Measurements from ENCODE around the gene SBF2.
"Not testable (repeated sequence)": the region's sequence is repeated elsewhere in the genome, so short reads cannot be mapped to it uniquely, and the experiment has no call there.

SBF2 gene

DNA sequence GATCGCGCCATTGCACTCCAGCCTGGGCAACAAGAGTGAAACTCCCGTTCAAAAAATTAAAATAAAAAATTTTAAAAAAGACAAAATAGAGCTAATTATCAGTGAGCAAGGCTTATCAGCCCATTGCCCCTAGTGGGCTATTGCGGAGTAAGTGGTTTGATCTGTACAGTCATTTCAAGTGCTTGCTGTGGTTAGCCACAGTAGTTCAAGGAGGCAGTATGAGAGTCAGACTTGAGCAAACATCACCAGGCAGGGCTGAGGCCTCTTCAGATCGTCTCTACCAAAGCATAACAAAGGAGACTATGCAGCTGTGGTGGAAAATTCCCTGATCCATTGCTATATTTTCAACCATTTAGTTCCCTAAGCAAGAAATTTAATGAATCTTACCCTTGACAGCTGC, 4.3 kb upstream of the SBF2 start:
- peak; percentile 43 to 49 for DNase-seq

DNA sequence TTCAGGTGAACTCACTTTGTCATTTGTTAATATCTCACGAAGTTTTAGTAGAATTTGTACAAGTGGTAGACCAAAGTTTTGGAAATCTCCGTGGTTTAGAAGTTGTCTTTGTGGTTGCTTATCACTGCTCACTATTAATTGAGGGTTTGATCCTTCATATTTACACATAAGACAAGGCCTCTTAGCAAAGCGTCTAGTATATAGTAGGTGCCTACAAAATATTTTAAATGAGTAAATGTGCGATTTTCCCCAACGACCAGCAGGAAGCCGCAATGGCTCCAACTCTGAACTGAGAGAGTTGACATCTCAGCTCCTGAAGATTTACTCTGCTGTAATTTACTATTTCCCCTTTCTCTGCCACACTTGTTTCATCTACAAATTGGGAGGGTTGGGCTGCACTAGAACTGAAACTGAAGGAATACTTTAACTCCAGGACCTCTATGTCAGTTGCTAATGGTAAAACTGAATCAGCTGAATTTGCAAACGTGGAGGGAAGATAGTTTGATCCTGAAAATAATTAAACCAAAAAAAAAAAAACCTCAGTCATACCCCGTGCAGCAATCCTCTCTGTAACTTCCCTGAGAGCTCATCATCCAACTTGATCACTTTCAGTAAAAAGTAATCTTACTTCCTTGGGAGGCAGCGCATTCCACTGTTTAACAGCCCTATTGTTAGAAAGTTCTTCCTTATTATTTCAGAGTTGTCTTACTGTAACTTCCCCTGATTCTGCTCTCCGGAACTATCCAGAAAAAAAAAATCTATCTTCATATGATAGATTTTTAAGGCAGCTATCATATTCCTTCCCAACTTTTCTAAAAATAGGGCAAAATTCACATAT, 1.3 kb upstream of the SBF2 start:
- no peak for DNase-seq

DNA sequence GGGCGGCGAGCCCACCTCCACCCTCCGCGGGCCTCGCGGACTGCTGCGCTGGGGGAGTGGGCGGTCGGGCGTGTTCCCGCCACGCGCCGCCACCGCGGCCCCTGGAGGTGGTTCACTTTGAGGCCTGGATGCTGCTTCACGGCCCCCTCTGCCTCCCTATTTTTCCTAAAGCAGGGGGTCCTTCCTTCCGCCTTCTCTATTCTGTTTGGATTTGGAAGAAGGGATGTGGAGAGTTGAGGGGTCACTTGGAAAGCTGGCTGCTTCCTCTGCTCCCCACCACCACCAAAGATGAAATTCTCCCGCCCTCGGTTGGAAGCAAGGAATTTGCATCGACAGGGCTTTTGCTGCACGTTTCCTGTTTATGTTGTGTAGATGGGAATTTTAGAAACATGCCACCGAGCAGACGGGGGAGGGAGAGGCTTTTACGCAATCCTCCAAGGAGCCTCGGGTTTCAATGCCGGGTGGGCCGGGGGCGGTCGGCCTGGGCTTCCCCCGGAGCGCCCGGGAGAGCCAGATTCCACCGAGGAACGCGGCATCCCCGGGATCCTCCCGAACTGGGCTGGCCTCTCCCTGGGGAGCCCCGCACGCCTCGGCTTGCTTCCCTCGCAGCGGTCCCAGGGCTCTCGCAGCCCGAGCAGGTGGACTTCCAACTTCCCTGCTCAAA, 403 bp upstream of the SBF2 start:
- DNase-seq = no peak

DNA sequence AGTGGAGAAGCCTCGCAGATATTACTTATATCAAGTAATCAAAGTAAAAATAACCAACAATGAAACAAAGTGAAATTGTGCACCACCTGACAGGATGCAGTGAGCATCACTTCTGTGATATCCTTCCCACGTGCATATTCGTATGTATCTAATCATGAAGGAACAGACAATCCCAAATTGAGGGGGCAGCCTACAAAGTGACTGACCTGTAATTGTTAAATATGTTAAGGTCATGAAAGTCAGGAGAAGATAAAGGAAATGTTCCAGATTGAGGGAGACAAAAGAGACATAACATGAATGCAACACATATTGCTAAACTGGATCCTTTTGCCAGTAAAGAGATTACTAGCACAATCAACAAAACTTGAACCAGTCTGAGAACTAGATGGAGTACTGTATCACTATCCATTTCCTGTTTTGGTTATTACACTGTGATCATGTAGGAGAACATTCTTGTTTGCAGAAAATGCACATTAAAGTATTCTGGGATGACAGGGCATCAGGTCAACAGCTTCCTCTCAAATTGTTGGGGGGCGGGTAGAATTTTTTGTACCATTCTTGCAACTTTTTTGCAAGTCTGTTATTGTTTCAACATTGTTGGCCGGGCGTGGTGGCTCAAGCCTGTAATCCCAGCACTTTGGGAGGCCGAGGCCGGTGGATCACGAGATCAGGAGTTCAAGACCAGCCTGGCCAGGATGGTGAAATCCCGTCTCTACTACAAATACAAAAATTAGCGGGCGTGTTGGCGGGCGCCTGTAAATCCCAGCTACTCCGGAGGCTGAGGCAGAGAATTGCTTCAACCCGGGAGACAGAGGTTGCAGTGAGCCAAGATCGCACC, 2.0 kb downstream of the SBF2 start:
- DNase-seq = no peak

DNA sequence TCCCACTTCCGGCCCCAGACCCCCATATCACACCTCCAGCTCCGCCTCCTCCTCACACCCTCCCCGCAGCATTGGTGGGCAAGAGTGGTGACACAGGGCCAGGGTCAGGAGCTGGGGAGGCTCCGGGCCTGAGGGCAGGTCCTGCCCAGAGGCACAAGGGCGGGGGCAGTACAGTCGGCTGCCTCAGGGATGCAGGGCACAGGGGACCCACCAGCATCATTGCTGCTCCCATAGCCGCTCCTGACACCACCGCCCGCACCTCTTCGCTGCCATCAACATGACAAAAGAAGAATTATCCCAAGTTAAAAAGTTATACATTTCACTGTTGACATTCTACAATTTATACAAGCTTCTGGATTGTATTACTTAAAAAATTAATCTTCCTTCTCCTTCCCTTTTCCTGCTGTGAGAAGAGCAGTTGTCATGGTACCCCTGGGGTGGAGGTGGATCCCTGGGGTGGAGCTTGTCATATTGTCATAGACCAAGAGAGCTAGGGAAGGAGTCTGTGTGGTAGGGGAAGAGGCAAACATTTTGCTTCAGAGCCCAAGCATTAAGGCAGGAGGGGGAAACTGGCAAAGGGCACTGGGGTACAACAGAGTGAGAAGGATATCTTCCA, 4.1 kb downstream of the SBF2 start:
- DNase-seq = no peak

DNA sequence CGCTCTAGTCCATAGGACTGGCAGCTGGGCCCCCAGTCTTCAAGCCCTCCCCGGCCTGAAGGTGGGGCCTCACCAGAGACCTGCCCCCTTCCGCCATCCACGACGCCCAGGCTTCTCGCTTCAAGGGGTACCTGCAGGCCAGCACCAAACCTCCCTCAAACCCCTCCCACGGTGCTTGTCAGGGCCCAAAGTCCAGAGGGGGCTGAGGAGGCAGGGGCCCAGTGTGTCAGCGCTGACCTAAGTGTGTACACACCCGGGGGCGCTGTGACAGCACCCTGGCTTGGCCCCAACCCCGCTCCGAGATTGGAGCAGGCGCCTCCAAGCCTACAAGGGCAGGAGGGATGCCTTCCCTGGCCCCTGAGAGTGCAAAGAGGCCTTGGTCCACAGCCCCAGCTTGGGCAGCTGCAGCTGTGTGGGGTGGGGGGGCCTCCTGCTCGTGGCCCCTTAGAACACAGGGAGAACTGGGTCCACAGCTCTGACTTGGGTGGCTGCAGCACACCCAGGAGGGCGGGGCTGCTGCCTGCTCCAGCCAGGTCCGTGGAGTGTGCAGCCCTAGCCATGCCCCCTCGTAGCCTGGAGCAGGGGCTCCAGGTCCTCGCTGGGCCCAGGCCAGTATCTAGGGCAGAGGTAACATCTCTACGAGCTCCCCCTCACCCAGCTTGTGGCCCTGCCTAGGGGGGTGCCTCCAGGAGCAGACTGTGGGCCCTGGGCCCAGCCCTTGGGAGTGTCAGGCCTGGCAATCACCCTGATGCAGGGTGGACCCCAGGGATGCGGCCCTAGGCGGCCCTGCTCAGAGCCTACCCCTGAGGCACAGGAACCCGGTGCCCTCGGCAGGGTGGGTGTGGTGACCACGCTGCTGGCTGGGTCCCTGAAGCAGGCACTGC, 4.9 kb downstream of the SBF2 start:
- DNase-seq = no peak

DNA sequence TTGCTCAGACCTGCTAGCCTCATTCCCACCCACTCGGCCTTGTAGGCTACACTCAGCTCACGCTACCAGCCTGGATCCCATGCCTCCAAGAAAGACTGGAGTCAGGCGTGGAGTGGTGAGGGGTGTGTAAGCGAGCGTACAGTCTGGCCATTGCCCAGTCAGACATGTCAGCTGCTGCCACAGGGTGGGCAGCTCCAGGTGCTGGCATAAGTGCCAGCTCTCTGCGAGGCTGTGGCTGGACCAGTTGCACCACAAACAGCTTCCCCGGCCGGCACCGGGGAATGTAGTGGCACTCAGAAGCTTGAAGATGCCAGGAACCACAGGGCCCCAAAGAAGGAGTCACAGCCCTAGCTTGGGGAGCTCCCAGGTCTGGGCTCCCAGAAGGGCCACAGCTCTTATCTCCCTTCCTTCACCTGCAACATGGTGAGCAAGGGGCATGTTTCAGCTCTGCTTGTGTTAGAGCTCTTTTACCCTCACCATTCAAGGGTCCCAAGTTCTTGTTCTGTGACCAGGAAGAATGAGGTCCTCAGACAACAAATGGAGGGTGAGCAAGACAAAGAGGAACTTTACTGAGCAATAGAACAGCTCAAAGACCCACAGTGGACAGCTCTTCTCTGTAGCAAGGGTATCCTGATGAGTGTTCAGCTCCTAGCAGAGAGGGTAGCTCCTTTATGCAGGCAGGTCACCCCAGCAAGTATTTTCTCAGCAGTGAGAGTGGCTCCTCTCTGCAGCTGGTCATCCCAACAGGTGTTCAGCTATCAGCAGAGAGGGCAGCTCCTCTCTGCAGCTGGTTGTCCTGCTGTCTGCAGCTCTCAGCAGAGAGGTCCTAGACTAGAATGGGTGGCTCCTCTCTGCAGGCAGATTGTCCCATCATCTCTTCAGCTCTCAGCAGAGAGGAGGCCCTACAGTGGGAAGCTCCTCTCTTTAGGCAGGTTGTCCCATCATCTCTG, 6.0 kb downstream of the SBF2 start:
- no peak for DNase-seq

DNA sequence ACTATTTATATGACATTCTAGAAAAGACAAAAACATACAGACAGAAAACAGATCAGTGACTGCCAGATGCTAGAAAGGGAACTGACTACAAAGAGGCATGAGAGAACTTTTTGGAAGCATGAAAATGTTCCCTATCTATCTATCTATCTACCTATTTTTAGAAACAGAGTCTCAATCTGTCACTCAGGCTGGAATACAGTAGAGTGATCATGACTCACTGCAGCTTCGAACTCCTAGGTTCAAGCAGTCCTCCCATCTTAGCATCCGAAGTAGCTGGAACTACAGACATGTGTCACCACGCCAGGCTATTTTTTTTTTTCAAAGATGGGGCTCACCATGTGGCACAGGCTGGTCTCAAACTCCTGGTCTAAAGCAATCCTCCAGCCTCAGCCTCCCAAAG, 6.9 kb downstream of the SBF2 start:
- DNase-seq = no peak

DNA sequence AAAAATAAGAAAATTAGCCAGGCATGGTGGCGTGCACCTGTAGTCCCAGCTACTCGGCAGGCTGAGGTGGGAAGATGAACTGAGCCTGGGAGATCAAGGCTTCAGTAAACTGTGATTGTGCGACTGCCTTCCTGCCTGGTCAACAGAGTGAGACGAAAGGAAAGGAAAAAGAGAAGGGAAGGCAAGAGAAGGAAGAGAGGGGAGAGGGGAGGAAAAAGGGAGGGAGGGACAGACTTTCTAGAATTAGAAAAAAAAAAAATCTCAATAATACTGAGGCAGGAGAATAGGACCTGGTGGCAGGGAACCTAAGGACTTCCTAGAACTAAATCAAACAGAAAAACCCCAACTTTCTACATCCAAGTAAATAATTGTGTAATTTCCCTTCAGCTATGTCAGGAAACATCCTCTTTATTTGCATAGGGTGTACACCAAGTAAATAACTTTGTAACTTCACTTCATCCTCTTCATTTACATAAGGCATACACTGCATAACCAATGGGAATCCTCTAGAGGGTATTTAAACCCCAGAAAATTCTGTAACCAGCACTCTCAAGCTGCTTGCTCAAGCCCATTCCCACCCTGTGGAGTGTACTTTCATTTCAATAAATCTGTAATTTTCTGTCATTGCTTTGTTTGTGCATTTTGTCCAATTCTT, 8.7 kb downstream of the SBF2 start:
- DNase-seq = no peak

DNA sequence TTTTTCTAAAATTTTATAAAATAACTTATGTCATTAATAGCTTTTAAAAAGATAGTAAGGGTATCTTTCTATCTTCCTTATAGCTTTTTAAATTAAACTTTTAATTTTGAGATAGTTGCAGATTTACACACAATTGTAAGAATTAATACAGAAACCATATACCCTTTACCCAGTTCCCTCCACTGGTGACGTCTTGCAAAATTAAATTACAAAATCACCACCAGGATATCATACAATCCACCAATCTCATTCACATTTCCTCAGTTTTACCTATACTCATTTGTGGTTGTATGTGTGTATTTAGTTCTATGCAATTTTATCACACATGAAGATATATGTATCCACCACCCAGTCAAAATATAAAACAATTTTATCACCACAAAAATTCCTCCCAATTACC, 10.0 kb downstream of the SBF2 start:
- DNase-seq = no peak

DNA sequence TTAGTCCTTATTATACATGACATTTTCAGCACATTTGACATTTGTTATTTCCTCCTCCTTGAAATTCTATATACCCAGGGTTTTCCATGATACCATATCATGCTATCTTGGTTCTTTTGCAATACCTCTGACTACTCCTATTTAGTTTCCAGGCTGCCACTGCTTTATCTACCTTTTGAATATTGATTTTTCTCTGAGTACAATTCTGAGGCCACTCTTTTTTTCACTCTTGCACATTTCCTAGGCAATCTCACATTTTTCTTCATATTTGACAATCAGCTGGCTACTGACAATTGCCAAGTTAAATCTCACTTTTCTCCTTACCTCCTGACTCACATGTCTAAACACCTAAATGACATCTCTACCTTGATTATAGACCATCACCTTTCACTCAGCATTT, 11.9 kb downstream of the SBF2 start:
- no peak for DNase-seq

DNA sequence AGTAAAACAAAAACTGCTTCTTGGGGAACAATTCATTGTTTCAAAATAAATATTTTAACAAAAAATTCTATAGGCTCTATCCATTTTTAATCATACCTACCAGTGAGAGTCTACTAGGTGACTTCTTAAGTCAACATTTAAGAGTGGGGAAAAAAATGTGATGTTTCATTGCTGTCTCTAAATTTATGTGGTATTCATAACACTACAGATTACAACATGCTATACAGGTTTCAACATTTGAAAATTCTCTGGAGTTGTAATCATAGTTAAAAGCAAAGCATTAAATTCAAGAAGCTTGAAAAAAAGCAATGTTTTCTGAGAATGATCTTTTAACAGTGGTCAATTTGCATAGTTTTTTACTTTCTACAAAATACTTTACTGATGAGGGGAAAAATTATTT, 18.3 kb downstream of the SBF2 start:
- no peak for DNase-seq

DNA sequence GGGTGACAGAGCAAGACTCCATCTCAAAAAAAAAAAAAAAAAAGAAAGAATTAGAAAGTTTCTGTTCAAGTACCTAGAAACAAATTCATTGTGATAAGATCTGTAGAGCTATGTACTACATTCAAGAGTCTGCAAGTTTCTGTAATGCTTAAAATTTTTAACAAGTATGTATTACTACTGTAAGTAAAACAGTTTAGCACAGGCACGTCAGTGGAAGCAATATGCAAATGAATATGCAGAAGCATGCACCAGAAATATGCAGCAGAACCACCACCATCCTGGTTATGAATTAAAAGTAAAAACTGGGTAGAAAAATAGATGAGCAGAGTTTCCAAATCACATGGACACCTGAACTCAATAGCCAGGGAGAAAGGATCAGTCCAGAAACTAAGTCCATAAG, 19.3 kb downstream of the SBF2 start:
- DNase-seq = no peak

DNA sequence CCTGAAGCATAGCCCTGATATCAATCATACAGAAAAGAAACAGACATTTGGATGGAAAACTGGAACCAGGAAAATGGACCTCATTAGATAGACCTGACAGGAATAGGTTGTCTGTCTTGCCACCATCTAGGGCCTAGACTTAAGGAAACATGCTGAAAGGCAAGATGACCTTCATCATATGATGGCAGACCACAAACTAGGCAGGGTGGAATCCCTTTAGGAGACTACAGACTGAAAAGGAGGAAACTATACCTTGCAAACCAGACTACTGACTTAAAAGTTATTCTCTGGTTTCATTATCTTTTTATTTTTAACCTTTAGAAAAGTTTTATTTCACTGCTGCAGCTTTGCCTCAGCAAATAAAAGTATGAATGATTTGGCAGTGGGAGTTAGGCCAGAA, 20.3 kb downstream of the SBF2 start:
- no peak for DNase-seq

DNA sequence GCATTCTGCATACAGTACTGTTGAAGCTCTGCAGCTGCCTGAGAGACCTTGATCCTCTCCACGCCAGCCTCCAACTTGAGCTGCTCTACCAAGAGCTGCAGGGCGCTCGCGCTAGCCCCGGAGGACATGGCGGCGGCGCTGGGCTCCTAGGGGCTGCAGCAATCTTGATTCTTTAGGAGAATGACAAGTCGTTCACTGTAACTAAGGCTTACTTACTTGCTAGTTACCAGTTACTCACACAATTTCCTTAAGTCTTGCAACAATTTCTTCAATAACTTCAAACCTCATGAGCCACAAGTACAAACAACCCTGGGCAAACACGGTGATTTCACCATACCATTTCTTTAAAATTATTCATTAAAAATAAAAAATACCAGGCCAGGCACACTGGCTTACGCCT, 21.9 kb downstream of the SBF2 start:
- no peak for DNase-seq

DNA sequence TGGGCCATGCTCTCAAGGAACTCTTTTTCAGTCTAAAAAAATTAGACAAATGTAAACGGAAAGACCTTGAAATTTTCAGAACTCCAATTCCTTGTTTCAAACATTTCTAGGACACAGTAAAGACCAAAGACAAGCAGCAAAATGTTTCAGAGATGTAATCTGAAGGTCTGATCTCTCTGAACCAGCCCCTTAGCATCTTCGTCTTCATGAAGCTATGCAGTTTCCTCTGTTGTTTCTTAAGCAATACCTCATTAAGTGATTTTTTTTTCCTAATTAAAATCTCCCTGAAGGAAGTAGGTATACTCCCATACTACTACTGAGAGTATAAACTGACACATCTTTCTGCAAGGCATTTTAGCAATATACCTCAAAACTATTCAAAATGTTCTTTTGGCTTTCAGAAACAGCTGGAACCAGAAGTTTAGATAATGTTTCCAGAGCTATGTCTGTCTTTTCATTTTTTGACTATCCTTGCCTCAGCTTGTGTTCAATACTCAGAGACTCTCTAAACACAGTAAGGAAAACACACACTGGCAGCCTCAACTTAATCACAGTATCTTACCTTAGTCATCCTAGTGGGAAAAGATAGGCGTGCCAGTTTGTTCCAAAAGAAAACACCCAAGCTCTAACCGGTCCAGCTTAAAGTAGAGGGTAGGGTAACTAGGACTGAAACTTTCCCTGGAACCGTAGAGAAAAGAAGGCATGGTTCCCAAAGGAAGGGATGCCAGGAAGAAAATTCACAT, 25.1 kb downstream of the SBF2 start:
- DNase-seq = no peak

DNA sequence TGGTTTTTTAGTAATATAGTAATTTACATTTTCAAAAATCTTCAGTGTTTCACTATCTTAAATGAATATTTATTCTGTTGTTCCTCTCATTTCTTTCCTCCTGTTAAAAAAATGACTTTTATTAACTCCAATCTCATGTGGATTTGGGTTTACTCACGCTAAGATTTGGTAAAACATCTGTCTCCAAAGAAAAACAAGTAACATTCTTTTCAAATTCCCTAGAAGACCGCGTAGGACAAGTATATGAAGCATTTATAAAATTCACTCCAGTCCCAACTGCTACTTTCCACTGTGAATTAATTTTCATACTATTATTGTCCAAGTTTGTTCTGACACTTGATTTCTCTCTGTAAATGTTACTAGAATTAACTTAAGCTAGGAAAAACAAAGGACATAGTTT, 26.2 kb downstream of the SBF2 start:
- no peak for DNase-seq

DNA sequence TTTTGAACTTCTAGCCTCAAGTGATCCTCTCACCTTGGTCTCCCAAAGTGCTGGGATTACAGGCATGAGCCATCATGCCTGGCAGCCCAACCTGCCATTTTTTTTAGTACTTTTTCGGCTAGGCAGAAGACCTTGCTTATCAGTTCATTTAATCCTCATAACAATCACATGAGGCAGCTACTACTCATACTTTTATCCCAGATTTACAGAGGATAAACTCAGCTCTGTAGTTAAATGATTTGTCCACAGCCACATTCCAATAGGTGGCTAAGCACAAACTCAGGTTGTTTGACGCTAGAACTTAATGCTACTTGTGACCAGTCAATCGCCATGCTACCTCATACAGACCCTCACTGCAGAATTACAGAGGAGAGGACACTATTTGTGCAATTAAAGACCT, 28.1 kb downstream of the SBF2 start:
- DNase-seq = no peak

DNA sequence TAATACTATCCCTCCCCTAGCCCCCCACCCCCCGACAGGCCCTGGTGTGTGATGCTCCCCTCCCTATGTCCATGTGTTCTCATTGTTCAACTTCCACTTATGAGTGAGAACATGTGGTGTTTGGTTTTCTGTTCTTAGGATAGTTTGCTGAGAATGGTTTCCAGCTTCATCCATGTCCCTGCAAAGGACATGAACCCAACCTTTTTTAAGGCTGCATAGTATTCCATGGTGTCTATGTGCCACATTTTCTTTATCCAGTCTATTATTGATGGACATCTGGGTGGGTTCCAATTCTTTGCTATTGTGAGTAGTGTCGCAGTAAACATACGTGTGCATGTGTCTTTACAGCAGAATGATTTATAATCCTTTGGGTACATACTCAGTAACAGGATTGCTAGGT, 29.3 kb downstream of the SBF2 start:
- DNase-seq = not testable (repeated sequence)

DNA sequence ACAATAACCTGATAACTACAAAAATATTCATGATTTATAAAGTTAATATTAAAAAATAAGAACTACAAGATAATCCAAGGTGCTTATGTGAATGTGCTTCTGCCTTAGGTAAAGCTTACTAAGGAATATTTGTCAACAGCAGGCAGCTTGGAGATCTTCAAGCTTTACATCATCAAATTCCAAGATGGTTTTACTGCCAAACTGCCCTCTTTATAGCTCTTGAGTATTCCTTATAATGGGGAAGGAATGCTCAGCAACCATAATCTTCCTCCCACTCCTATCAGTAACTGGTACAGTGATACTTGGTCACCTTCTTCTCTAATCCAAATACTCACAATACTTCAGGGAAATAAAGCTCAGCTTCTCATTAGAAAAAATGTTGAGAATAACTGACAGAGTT, 30.1 kb downstream of the SBF2 start:
- DNase-seq = no peak

All from stimulated activated CD4-positive, alpha-beta T cell treated with anti-CD3 and anti-CD28 coated beads, Interleukin-2, amount 100 ng/mL, for 24 hours (primary cell).